Endodermal cell (in vitro differentiated cells): ENCODE data around the gene NATD1. TPM values are rescaled to one million over a fixed set of nuclear protein-coding genes. Genes with fewer than 3 reads are reported as not detected.

ENCODE experiments used
- DNase-seq: peaks from one replicate; pipeline ENCODE4 v3.0.0-alpha.2; 2017
- H3K27ac ChIP-seq: 2 replicates; pipeline ENCODE4 v1.5.1; 2013; ENCODE audit warnings: mild to moderate bottlenecking, low read depth, low read length, moderate library complexity
- H3K27me3 ChIP-seq: 2 replicates; pipeline ENCODE4 v1.6.1; 2013; ENCODE audit warnings: mild to moderate bottlenecking, low read length, moderate library complexity; ENCODE audit not compliant: insufficient read depth, control insufficient read depth, poor library complexity, severe bottlenecking
- H3K36me3 ChIP-seq: 2 replicates; pipeline ENCODE4 v1.7.0; 2013; ENCODE audit warnings: mild to moderate bottlenecking, low read length, moderate library complexity; ENCODE audit not compliant: control insufficient read depth, insufficient read depth
- H3K4me1 ChIP-seq: one replicate; pipeline ENCODE4 v1.7.0; 2013; ENCODE audit warnings: low read length; ENCODE audit not compliant: control insufficient read depth, insufficient read depth
- H3K4me3 ChIP-seq: 2 replicates; pipeline ENCODE4 v1.5.1; 2013; ENCODE audit warnings: mild to moderate bottlenecking, low read length, moderate library complexity
- H3K9ac ChIP-seq: 2 replicates; pipeline ENCODE4 v1.6.1; 2013; ENCODE audit warnings: mild to moderate bottlenecking, low read length, moderate library complexity; ENCODE audit not compliant: poor library complexity, severe bottlenecking; ENCODE audit errors: extremely low read depth
- H3K9me3 ChIP-seq: 2 replicates; pipeline ENCODE4 v1.6.1; 2013; ENCODE audit warnings: mild to moderate bottlenecking, low read length, moderate library complexity; ENCODE audit not compliant: control insufficient read depth
- H3K27ac Mint-ChIP-seq: 2 replicates; pipeline ENCODE4 v1.8.0; 2020; ENCODE audit warnings: mixed read lengths
- H3K27me3 Mint-ChIP-seq: 2 replicates; pipeline ENCODE4 v1.8.0; 2021; ENCODE audit warnings: mild to moderate bottlenecking, mixed read lengths; ENCODE audit not compliant: insufficient read depth
- H3K36me3 Mint-ChIP-seq: 2 replicates; pipeline ENCODE4 v1.8.0; 2020; ENCODE audit warnings: low read depth, mixed read lengths
- H3K4me1 Mint-ChIP-seq: 2 replicates; pipeline ENCODE4 v1.8.0; 2020; ENCODE audit warnings: mixed read lengths
- H3K4me3 Mint-ChIP-seq: 2 replicates; pipeline ENCODE4 v1.8.0; 2020; ENCODE audit warnings: mild to moderate bottlenecking, moderate library complexity, mixed read lengths
- H3K9me3 Mint-ChIP-seq: 2 replicates; pipeline ENCODE4 v1.8.0; 2020; ENCODE audit warnings: mild to moderate bottlenecking, mixed read lengths
- CTCF ChIP-seq: fragments of 200-600 bp; sonication (generic); conservative IDR thresholded peaks from 2 replicates; pipeline ENCODE4 v1.5.0; 2021; ENCODE audit warnings: antibody characterized with exemption, mild to moderate bottlenecking
- WGBS, 2 experiments: methylation state at CpG; one replicate each; pipeline versions ENCODE4 v1.1.5 to v1.1.7; 2013; ENCODE audit warnings: missing lambda C conversion rate in 2 of 2, mixed read lengths in 1 of 2; ENCODE audit not compliant: insufficient coverage in 1 of 2, insufficient read length in 1 of 2; 5-methylcytosine and 5-hydroxymethylcytosine counted together
- total RNA-seq, 2 donors: library from RNA; stranded (reverse); fragmentation: NEBNext Ultra II Directional in 1 of 2; extraction: Animal tissue kit (Norgen Biotek cat#: 25700) in 1 of 2; gene quantifications; 2 replicates in 1 of 2; 3 replicates in 1 of 2; pipeline ENCODE4 v1.2.1, GENCODE V29; 2021

Gene NATD1
- total RNA-seq, 2 donors from 2014 or later, result 12.2 to 17.2 TPM

- peak; percentile 99 for DNase-seq
- peak; percentile 41 for TF ChIP-seq CTCF
- Histone ChIP-seq H3K9ac (peak within 1 kb of the TSS; percentile 92), H3K4me3 (peak within 1 kb of the TSS; percentile 96), H3K4me1 (peaks cover 23% of the 10 kb centered on the region), H3K27me3 (no peaks in the 10 kb centered on the region), H3K9me3 (no peaks in the 10 kb centered on the region), H3K36me3 (peaks cover 25% of the 10 kb centered on the region), H3K27ac (peak within 1 kb of the TSS; percentile 91)
- peak within 1 kb of the TSS; percentile 97 for H3K27ac Mint-ChIP-seq
- WGBS, 2 experiments, result 0% methylated on average over 21 to 76 of the region's 76 CpGs
- peaks cover 11% of the 10 kb centered on the region for H3K36me3 Mint-ChIP-seq
- peaks cover 53% of the 10 kb centered on the region for H3K4me1 Mint-ChIP-seq
- H3K4me3 Mint-ChIP-seq, result peak within 1 kb of the TSS; percentile 83
- H3K27me3 Mint-ChIP-seq, result no peaks in the 10 kb centered on the region
- no peaks in the 10 kb centered on the region for H3K9me3 Mint-ChIP-seq
Observed at GRCh38 chr17:21214015-21214776, 39.0 kb downstream of the NATD1 start, which contains the start of gene TMEM11. Gene TMEM11, minus strand, starts transcription at chr17:21214161. Its CDS starts 9 bp downstream, at chr17:21214152.

- H3K9me3 Mint-ChIP-seq, result no peaks in the 10 kb centered on the region
- peaks cover 53% of the 10 kb centered on the region for H3K4me1 Mint-ChIP-seq
- peaks cover 31% of the 10 kb centered on the region for H3K36me3 ChIP-seq
- no peaks in the 10 kb centered on the region for H3K27me3 ChIP-seq
- 0% methylated on average over 7 to 35 of the region's 35 CpGs for WGBS, 2 experiments
- no peak for TF ChIP-seq CTCF
- peak overlapping the region; percentile 80 for H3K27ac ChIP-seq
- H3K27me3 Mint-ChIP-seq, result no peaks in the 10 kb centered on the region
- no peak for DNase-seq
- peaks cover 15% of the 10 kb centered on the region for H3K36me3 Mint-ChIP-seq
- no peaks in the 10 kb centered on the region for H3K9me3 ChIP-seq
- H3K4me3 Mint-ChIP-seq, result peak overlapping the region; percentile 83
- peaks cover 23% of the 10 kb centered on the region for H3K4me1 ChIP-seq
- H3K4me3 ChIP-seq, result peak overlapping the region; percentile 96
- H3K27ac Mint-ChIP-seq, result peak overlapping the region; percentile 97
- peak overlapping the region; percentile 92 for H3K9ac ChIP-seq
Observed at GRCh38 chr17:21213638-21214014, 39.6 kb downstream of the NATD1 start.

GRCh38 chr17:21212826-21213637 is 40.2 kb downstream of the NATD1 start:
- H3K4me3 ChIP-seq, result peak overlapping the region; percentile 96
- TF ChIP-seq CTCF, result no peak
- peak overlapping the region; percentile 90 for H3K27ac Mint-ChIP-seq
- no peaks in the 10 kb centered on the region for H3K9me3 Mint-ChIP-seq
- H3K27me3 ChIP-seq, result no peaks in the 10 kb centered on the region
- peaks cover 19% of the 10 kb centered on the region for H3K36me3 Mint-ChIP-seq
- H3K36me3 ChIP-seq, result peaks cover 36% of the 10 kb centered on the region
- H3K4me3 Mint-ChIP-seq, result peak overlapping the region; percentile 83
- H3K9me3 ChIP-seq, result no peaks in the 10 kb centered on the region
- H3K4me1 ChIP-seq, result peaks cover 22% of the 10 kb centered on the region
- H3K27ac ChIP-seq, result peak overlapping the region; percentile 80
- H3K27me3 Mint-ChIP-seq, result no peaks in the 10 kb centered on the region
- DNase-seq, result no peak
- WGBS, 2 experiments, result 7 to 17% methylated on average over 11 to 18 of the region's 18 CpGs
- peaks cover 50% of the 10 kb centered on the region for H3K4me1 Mint-ChIP-seq
- peak overlapping the region; percentile 92 for H3K9ac ChIP-seq
